Measurements from ENCODE around the gene VPS33B. TPM values are rescaled to one million over a fixed set of nuclear protein-coding genes. Genes with fewer than 3 reads are reported as not detected.
A peak's percentile ranks its signal among the peaks of the same experiment; 100 is the strongest.

VPS33B gene
- 10.7 TPM for polyA plus RNA-seq

GRCh38 chr15:91022075-91022831, at the start of gene VPS33B:
VPS33B (minus strand) TSS chr15:91022594; CDS start chr15:91022249, 345 bp downstream.
- Mint-ChIP-seq H3K4me3 (peak within 1 kb of the TSS; percentile 92 to 100 (median 98)), H3K27me3 (no peaks in the 10 kb centered on the region), H3K4me1 (peaks cover 33 to 34% (median 33%) of the 10 kb centered on the region in 3 donors), H3K9me3 (no peaks in the 10 kb centered on the region), H3K36me3 (peaks cover 2% of the 10 kb centered on the region), H3K27ac (peak within 1 kb of the TSS; percentile 82 to 97 (median 95))

GRCh38 chr15:91072161-91072560, 49.8 kb upstream of the VPS33B start:
- Mint-ChIP-seq H3K27me3 (peaks cover 10% of the 10 kb centered on the region), H3K4me1 (no peaks in the 10 kb centered on the region)

GRCh38 chr15:91070872-91071271, 48.5 kb upstream of the VPS33B start:
- H3K9me3 Mint-ChIP-seq: peaks cover 0 to 1% (median 0%) of the 10 kb centered on the region in 3 donors
- no peaks in the 10 kb centered on the region for H3K4me1 Mint-ChIP-seq
- peaks cover 10% of the 10 kb centered on the region for H3K27me3 Mint-ChIP-seq
- H3K4me3 Mint-ChIP-seq: no peak overlapping the region
- peaks cover 3% of the 10 kb centered on the region for H3K36me3 Mint-ChIP-seq
- H3K27ac Mint-ChIP-seq: no peak overlapping the region

More at GRCh38 chr15:91072161-91072560, 49.8 kb upstream of the VPS33B start:
- Mint-ChIP-seq H3K9me3 (no peaks in the 10 kb centered on the region), H3K4me3 (no peak overlapping the region), H3K36me3 (peaks cover 3% of the 10 kb centered on the region), H3K27ac (no peak overlapping the region)

DNA sequence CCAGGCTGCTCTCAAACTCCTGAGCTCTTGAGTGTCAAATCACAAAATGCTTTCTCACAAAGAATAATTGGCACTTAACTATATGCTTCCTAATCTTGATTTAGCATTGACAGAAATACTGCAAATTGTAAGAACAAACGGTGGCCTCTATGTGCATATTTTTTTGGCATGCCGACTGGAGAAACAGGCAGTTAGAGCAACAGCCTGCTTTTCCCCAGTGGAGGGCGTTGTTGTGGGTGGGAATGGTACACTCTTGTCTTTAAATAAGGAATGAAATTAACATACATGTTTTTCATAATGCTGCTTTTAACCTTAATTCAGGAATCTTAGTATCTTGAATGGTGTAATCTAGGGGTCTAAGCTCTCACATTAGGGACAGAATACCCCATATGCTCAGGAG, 46.6 kb upstream of the VPS33B start:
- no peaks in the 10 kb centered on the region for H3K4me1 Mint-ChIP-seq
- H3K4me3 Mint-ChIP-seq: no peak overlapping the region
- no peak overlapping the region for H3K27ac Mint-ChIP-seq
- H3K36me3 Mint-ChIP-seq: peaks cover 3% of the 10 kb centered on the region
- H3K9me3 Mint-ChIP-seq: peaks cover 4 to 9% (median 8%) of the 10 kb centered on the region in 3 donors
- H3K27me3 Mint-ChIP-seq: peaks cover 8% of the 10 kb centered on the region

DNA sequence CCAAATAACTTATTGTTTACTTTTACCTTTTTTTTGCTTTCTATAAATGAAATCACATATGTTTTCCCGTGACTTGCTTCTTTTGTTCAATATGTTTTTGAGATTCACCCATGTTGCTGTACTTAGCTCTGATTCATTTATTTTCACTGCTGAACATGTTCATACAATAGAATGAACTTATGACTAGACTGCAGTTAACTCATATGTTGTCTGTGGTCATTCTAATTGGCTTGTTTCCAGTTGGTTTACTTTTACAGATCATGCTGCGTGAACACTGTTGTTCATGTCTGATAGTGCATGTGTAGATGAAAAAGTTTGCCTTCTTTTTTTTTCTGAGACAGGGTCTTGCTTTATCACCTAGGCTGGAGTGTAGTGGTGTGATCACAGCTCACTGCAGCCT, 46.0 kb upstream of the VPS33B start:
- Mint-ChIP-seq H3K4me3 (no peak overlapping the region), H3K4me1 (no peaks in the 10 kb centered on the region), H3K27ac (no peak overlapping the region), H3K27me3 (peaks cover 8% of the 10 kb centered on the region), H3K36me3 (peaks cover 3% of the 10 kb centered on the region), H3K9me3 (peaks cover 6 to 10% (median 8%) of the 10 kb centered on the region in 3 donors)

DNA sequence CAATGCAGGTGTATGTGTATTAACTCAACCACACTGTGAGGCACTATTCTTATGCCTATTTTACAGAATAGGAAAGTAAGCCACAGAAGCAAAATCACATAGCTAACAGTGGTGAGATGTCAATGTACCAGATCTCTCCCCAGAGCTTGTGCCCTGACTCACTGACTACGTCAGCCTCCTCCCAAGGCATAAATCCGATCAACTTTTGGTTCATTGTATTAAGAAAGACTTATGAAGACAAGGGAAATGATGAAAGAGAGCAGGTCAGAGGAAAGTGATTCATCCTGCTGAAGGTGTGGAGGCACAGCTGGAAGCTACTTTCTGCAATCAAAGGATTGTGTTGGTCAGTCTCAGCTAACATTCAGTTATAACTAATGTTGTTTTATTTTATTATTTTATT, 44.6 kb upstream of the VPS33B start:
- H3K27me3 Mint-ChIP-seq: peaks cover 12% of the 10 kb centered on the region
- H3K36me3 Mint-ChIP-seq: peaks cover 3% of the 10 kb centered on the region
- no peaks in the 10 kb centered on the region for H3K4me1 Mint-ChIP-seq
- H3K9me3 Mint-ChIP-seq: peaks cover 6 to 10% (median 8%) of the 10 kb centered on the region in 3 donors
- no peak overlapping the region for H3K27ac Mint-ChIP-seq
- H3K4me3 Mint-ChIP-seq: no peak overlapping the region

- H3K9me3 Mint-ChIP-seq: peaks cover 6 to 10% (median 8%) of the 10 kb centered on the region in 3 donors
- peaks cover 3% of the 10 kb centered on the region for H3K36me3 Mint-ChIP-seq
- H3K27ac Mint-ChIP-seq: no peak overlapping the region
- H3K4me1 Mint-ChIP-seq: no peaks in the 10 kb centered on the region
- peak overlapping the region in 1 of 4 donors; percentile 5 for H3K4me3 Mint-ChIP-seq
- peaks cover 13% of the 10 kb centered on the region for H3K27me3 Mint-ChIP-seq
Observed at GRCh38 chr15:91065505-91065904, 43.1 kb upstream of the VPS33B start.

DNA sequence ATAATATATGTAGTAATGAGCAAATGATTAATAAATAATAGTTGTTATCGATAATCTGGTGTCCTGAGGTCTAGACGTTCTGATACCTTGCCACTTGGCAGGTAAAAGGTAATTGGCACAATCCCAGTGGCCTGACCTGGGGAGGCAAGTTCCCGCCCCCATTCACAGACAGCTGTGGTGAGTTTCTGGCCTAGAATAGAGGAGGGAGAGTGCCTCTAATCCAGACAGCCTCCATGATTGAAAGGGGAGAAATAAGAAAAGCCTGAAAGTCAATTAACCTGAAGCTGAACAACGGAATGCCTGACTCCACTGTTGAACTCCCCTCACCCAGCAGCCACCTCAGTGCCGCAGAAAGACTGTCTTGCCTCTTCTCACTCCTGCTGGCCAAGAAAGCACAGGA, 39.6 kb upstream of the VPS33B start:
- Mint-ChIP-seq H3K36me3 (no peaks in the 10 kb centered on the region), H3K9me3 (peaks cover 6 to 11% (median 10%) of the 10 kb centered on the region in 3 donors), H3K27me3 (peaks cover 26% of the 10 kb centered on the region), H3K4me3 (no peak overlapping the region), H3K4me1 (peaks cover 0 to 3% (median 0%) of the 10 kb centered on the region in 3 donors), H3K27ac (no peak overlapping the region)

DNA sequence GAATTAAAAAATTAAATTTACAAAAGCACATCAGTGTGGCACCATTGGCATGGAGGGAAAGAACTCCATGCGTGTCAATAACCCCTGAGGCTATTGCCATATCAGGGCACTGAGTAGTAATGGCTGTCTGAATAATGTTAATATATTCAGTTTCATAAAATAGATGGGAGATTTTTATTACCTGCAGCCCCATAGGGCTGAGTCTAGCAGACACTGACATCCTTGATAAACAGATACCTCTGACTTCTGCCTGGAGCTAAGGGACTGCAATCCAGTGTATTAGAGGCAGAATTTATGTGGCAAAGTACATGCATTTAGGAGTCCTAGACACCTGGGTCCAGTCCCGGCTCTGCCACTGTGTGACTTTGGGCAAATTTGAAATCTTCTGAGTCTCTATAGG, 38.8 kb upstream of the VPS33B start:
- H3K9me3 Mint-ChIP-seq: peaks cover 4 to 11% (median 10%) of the 10 kb centered on the region in 3 donors
- no peak overlapping the region for H3K4me3 Mint-ChIP-seq
- H3K4me1 Mint-ChIP-seq: peaks cover 0 to 3% (median 0%) of the 10 kb centered on the region in 3 donors
- no peak overlapping the region for H3K27ac Mint-ChIP-seq
- peaks cover 29% of the 10 kb centered on the region for H3K27me3 Mint-ChIP-seq
- no peaks in the 10 kb centered on the region for H3K36me3 Mint-ChIP-seq

DNA sequence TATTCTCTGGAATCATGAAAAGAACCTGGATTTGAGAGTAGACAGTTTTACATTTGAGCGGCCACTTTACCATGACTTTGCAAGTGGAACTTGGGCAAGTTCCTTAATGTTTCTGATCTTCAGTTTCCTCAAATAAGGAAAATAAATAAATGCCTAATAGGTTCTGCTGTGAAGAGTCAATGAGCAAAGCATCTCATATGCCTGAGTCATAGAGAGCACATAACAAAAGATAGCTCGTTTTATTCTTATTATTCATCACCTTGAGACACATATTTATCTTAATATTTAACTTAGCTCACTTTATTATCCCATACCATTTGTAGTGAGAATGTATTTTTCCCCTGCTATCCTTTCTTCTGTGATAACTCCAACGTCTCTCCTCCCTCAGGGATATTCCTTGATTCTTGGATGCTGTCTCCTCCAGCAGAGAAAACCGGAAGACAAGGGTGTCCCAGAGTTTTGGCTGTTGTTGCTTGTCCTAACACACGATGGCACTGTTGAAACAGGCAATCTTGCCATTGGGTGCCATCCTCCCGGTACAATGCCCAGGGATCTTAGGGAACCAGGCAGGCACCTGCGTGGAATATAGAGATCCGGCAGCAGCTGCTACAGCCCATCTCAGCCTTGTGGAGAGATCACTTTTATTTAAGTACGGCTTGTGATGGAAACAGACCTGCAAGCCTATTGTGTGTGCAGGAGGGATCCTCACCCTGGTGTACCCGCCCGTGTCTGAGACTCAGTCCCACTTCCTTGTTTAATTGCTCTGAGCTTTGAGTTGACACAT, 33.3 kb upstream of the VPS33B start:
- Mint-ChIP-seq H3K4me1 (peaks cover 0 to 3% (median 3%) of the 10 kb centered on the region in 3 donors), H3K9me3 (peaks cover 0 to 3% (median 0%) of the 10 kb centered on the region in 3 donors), H3K27me3 (peaks cover 55% of the 10 kb centered on the region), H3K4me3 (no peak overlapping the region), H3K27ac (no peak overlapping the region), H3K36me3 (no peaks in the 10 kb centered on the region)

- Mint-ChIP-seq H3K36me3 (no peaks in the 10 kb centered on the region), H3K4me3 (no peak overlapping the region), H3K27me3 (peaks cover 55% of the 10 kb centered on the region), H3K9me3 (peaks cover 0 to 1% (median 0%) of the 10 kb centered on the region in 3 donors), H3K4me1 (peaks cover under 1 to 4% (median 3%) of the 10 kb centered on the region in 3 donors), H3K27ac (no peak overlapping the region)
Observed at GRCh38 chr15:91054816-91055215, 32.4 kb upstream of the VPS33B start.

DNA sequence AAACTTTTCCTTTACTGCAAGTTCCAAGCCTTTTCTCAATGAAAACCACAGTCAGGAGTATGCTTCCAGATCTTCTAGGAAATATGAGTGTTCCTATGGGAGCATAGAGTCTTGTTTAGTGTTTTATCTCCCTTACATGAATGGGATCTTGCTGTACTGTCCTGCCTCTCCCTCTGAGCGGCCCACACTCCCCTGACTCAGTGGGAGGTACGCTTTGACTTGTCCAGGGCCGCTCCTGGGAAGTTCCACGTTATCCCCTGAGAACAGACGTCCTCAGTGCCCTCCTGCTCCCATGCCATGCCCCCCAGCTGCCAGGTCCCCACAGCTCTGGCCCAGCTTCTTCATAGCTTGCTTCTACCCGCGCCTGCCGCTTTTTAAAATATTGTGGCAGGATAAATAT, 28.9 kb upstream of the VPS33B start:
- Mint-ChIP-seq H3K27me3 (peaks cover 38% of the 10 kb centered on the region), H3K9me3 (no peaks in the 10 kb centered on the region), H3K4me3 (no peak overlapping the region), H3K27ac (no peak overlapping the region), H3K4me1 (peaks cover 7 to 11% (median 9%) of the 10 kb centered on the region in 3 donors), H3K36me3 (no peaks in the 10 kb centered on the region)

GRCh38 chr15:91050128-91050455, 27.7 kb upstream of the VPS33B start:
- Mint-ChIP-seq H3K4me1 (peaks cover 7 to 9% (median 9%) of the 10 kb centered on the region in 3 donors), H3K4me3 (no peak overlapping the region), H3K27me3 (peaks cover 28% of the 10 kb centered on the region), H3K9me3 (no peaks in the 10 kb centered on the region), H3K36me3 (no peaks in the 10 kb centered on the region), H3K27ac (no peak overlapping the region)

DNA sequence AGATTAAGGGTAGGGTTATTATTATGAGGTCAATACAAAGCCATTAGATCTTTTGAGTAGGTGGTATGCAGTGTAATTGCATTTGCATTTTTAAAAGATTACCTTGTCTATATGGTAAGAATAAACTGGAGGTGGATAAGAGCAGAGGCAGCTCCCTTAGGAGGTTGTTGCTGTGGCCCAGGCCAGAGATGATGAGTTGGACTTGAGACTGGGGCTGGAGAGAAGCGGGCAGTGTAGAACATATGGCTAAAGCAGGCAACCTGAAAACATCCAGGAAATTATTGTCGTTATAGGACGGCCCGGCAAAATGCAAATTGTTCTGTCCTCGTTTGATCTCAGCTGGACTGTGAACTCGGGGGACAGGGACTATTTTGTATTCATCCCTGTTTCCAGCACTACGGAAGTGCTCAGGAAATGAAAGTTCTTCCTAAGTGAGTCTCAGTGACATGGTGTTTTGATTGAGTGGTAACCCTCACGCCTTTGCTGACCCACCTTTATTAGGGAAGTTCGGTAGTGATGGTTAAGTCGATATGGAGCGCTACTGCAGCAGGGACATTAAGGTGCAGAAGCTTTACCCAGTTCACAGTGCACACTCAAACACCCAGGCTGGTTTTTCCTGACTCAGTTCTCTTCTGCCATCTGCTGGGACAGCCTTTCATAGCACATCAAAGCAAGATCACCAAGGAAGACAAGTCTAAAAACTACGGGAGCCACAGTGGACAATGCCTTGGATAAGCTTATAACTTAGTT, 27.2 kb upstream of the VPS33B start:
- no peaks in the 10 kb centered on the region for H3K36me3 Mint-ChIP-seq
- H3K4me1 Mint-ChIP-seq: peaks cover 7 to 9% (median 9%) of the 10 kb centered on the region in 3 donors
- H3K4me3 Mint-ChIP-seq: no peak overlapping the region
- H3K9me3 Mint-ChIP-seq: no peaks in the 10 kb centered on the region
- peak overlapping the region in 1 of 3 donors; percentile 75 for H3K27ac Mint-ChIP-seq
- peaks cover 25% of the 10 kb centered on the region for H3K27me3 Mint-ChIP-seq
